Peyer's patch (tissue), 4 donors: ENCODE results near the gene ATP11A. TPM values are rescaled to one million over a fixed set of nuclear protein-coding genes. Genes with fewer than 3 reads are reported as not detected.
A peak's percentile ranks its signal among the peaks of the same experiment; 100 is the strongest.

ENCODE experiments used
- DNase-seq, 3 donors: peaks; one replicate each; pipeline ENCODE4 v3.0.0-alpha.2; 2017 to 2019
- H3K27ac ChIP-seq, 4 donors: fragments of 200-600 bp; sonication (generic); one replicate each; pipeline ENCODE4 v1.5.1; 2016 to 2019
- H3K27me3 ChIP-seq, 2 donors: fragments of 200-600 bp; sonication (generic); one replicate each; pipeline ENCODE4 v1.5.1; 2019
- H3K36me3 ChIP-seq, 3 donors: fragments of 200-600 bp; sonication (generic); one replicate each; pipeline ENCODE4 v1.5.1; 2016 to 2019
- H3K4me1 ChIP-seq, 4 donors: fragments of 200-600 bp; sonication (generic); one replicate each; pipeline ENCODE4 v1.5.1; 2016 to 2019
- H3K4me3 ChIP-seq, 4 donors: fragments of 200-600 bp; sonication (generic); 1 replicate in 3 of 4; 2 replicates in 1 of 4; pipeline ENCODE4 v1.5.1; 2016 to 2019; ENCODE audit warnings: mild to moderate bottlenecking in 1 of 4
- H3K9me3 ChIP-seq, 4 donors: fragments of 200-600 bp; sonication (generic); one replicate each; pipeline ENCODE4 v1.5.1; 2016 to 2019; ENCODE audit warnings: mild to moderate bottlenecking in 1 of 4
- POLR2A ChIP-seq, 2 donors: fragments of 450-650 bp; IDR thresholded peaks; one replicate each; pipeline ENCODE4 v1.5.1; 2017; ENCODE audit warnings: antibody characterized with exemption in 2 of 2, mild to moderate bottlenecking in 2 of 2, moderate library complexity in 2 of 2
- total RNA-seq, 4 donors: library from RNA; depleted of rRNA; stranded (reverse); fragments of >200 nt; gene quantifications; one replicate each; pipeline ENCODE4 v1.1.0, GENCODE V29; 2016
- TF ChIP-seq, protein P1 (sequence below), 6 experiments: fragments of 450-650 bp in 4 of 6; fragments of 200-600 bp in 2 of 6; sonication (generic) in 1 of 6; IDR thresholded peaks; one replicate each; pipeline ENCODE4 v1.5.1; 2017 to 2019; ENCODE audit warnings: antibody characterized with exemption in 6 of 6, mild to moderate bottlenecking in 3 of 6, moderate library complexity in 1 of 6

The ATP11A gene
- total RNA-seq, 4 donors from 2014 or later, result 33.1 to 64.2 (median 53.7) TPM

DNA sequence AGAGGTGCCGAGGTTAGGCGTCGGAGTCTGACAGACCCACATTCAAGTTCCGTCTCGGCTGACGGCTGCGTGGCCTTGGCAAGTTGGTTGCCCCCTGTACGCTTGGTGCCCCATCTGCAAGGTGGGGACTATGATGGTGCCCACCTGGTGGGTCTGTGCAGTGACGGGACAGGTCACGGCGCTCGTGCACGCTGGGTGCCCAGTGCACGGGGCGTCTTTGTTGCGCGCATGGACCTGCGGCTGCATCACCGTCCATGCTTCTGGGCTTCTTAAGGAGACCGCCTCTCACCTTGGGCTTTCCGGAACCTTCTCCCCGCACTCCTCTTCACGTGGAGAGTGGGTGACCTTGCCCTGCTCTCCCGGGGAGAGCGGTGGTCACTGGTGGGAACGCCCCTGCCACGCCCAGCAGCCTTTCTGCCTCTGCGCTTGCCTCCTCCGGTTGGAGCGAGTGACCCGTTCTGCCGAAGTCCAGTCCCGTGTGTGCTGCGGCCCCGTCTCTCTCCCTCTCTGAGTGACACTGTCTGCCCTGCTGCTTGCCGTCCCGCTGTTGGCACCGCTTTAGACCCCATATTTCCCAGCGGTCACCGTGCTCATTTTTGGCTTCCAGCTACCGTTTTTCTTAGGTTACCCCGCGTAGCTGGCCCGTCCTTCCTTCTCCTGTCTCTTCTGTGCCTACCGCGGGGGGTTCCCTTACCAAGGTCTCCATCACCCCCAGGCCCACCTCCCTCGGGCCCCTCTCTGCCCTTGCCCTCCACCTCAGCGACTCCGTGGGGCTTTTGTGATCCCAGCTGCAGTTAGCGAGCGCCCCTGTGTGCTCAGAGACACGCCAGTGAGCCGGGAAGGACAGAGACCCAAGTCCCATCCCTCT is 6.4 kb downstream of the ATP11A start:
- peak in 2 of 3 donors; percentile 25 to 41 for DNase-seq
- H3K27me3 ChIP-seq, result no peaks in the 10 kb centered on the region
- no peaks in the 10 kb centered on the region for H3K9me3 ChIP-seq
- H3K4me3 ChIP-seq, result no peak overlapping the region
- no peak overlapping the region for H3K27ac ChIP-seq
- H3K4me1 ChIP-seq, result peaks cover 0 to 29% (median 4%) of the 10 kb centered on the region in 4 donors
- no peaks in the 10 kb centered on the region for H3K36me3 ChIP-seq
- no peak for TF ChIP-seq POLR2A (IDR thresholded peaks at IDR 0.05)

DNA sequence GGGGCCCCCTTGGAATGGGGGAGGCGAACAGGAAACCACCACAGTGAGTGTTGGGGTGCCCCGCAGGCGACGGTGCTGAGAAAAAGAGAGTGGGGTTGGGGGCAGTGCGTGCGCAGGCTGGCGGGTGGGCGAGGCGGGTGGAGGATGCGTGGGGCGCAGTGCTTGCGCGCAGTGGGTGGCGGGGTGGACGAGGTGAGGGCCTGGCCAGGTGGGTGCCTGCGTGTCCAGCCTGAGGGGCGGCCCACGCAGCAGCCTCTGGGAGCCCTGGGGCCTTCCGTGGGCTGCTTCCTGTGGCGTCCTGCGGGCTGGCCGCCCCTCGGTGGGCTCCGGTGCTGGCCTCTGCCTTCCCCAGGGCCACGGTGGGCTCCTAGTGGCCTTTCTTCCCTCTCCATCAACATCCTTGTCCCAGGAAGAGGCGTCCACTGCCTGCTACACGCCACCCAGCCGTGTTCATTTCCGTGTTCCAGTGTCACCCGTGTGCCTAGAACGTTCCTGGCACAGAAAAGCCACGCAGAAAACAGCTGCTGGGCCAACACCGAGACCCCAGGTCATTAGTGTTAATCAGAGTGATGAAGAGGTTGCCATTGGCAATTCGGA is 7.1 kb downstream of the ATP11A start:
- H3K27me3 ChIP-seq, result no peaks in the 10 kb centered on the region
- TF ChIP-seq POLR2A (IDR thresholded peaks at IDR 0.05), result no peak
- TF ChIP-seq, protein P1, sequence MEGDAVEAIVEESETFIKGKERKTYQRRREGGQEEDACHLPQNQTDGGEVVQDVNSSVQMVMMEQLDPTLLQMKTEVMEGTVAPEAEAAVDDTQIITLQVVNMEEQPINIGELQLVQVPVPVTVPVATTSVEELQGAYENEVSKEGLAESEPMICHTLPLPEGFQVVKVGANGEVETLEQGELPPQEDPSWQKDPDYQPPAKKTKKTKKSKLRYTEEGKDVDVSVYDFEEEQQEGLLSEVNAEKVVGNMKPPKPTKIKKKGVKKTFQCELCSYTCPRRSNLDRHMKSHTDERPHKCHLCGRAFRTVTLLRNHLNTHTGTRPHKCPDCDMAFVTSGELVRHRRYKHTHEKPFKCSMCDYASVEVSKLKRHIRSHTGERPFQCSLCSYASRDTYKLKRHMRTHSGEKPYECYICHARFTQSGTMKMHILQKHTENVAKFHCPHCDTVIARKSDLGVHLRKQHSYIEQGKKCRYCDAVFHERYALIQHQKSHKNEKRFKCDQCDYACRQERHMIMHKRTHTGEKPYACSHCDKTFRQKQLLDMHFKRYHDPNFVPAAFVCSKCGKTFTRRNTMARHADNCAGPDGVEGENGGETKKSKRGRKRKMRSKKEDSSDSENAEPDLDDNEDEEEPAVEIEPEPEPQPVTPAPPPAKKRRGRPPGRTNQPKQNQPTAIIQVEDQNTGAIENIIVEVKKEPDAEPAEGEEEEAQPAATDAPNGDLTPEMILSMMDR (IDR thresholded peaks at IDR 0.05), result no peak
- H3K4me3 ChIP-seq, result no peak overlapping the region
- no peak overlapping the region for H3K27ac ChIP-seq
- H3K4me1 ChIP-seq, result peaks cover 0 to 23% (median under 1%) of the 10 kb centered on the region in 4 donors
- no peaks in the 10 kb centered on the region for H3K9me3 ChIP-seq
- no peaks in the 10 kb centered on the region for H3K36me3 ChIP-seq
- DNase-seq, result peak in 2 of 3 donors; percentile 33 to 34

DNA sequence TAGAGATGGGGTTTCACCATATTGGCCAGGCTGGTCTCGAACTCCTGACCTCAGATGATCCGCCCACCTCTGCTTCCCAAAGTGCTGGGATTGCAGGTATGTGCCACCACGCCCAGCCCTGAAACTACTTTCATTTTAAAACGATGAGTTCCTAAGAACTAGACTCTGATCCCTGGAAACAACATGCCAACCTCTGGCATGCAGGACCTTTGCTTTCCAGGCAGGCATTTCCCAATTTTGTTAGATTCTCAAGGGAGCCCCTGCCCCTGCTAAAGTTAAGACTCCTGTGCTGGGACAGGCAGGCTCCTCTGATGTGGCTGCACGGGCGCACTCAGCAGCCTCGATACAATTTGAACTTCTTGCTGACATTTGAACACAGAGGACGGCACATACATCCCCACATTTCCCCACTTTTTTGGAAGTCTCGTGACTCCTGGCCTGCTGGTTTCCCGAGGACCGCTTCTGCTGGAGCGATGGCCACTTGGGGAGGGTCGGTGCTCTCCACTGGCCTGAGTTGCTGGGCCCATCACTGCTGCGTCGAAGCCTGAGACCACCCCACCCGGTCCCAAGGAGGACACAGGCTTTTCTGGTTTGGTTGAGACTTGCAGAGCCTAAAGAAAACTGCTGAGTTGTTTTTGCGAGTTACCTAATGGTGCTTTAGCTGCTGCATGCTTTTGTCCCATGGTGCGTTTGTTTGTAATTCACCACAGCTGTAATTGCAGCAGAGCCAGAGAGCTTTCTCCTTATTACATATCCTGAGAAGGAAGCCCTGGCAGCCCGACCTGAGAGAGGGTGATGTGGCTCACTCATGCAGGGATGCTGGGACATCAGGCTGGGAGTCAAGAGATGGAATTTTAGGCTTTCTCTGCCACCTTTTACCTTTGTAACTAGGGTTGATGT is 8.2 kb downstream of the ATP11A start:
- Histone ChIP-seq H3K36me3 (no peaks in the 10 kb centered on the region), H3K27me3 (no peaks in the 10 kb centered on the region), H3K9me3 (no peaks in the 10 kb centered on the region), H3K27ac (no peak overlapping the region), H3K4me1 (peaks cover 0 to 16% (median 0%) of the 10 kb centered on the region in 4 donors), H3K4me3 (no peak overlapping the region)
- no peak for TF ChIP-seq POLR2A (IDR thresholded peaks at IDR 0.05)
- TF ChIP-seq, protein P1 (IDR thresholded peaks at IDR 0.05), result no peak
- peak in 2 of 3 donors; percentile 28 to 41 for DNase-seq

DNA sequence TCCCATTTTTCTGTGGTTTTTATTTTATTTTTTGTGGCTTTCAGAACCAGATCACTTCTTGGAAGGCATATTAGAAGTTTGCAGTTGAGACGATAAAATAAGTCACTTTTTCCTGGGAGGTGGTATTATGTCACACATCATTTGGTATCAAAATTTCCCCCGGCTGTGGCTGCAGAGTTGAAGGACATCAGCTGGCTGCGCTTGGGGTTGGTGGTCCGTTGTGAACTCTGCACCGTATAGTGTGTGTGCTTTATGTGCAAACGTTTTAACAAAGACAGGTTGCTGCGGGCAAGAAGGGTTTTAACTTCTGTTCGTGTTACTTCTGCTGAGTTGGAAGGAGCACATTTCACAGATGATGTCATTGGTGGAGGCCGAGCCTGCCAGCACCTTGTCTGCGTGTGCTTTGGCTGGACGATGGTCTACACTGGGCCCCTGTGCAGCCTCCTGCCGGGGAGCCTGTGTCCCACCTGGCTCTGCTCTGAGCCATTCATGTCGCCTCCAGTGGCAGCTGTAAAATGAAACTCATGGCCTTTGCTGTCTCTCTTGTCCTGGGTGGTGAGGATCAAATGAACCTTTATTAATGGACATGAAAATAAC is 9.6 kb downstream of the ATP11A start:
- Histone ChIP-seq H3K4me1 (peaks cover 0 to 2% (median 0%) of the 10 kb centered on the region in 4 donors), H3K36me3 (no peaks in the 10 kb centered on the region), H3K4me3 (no peak overlapping the region), H3K27ac (no peak overlapping the region), H3K9me3 (no peaks in the 10 kb centered on the region), H3K27me3 (no peaks in the 10 kb centered on the region)
- TF ChIP-seq, protein P1 (IDR thresholded peaks at IDR 0.05), result no peak
- no peak for TF ChIP-seq POLR2A (IDR thresholded peaks at IDR 0.05)
- DNase-seq, result peak in 2 of 3 donors; percentile 15 to 28

DNA sequence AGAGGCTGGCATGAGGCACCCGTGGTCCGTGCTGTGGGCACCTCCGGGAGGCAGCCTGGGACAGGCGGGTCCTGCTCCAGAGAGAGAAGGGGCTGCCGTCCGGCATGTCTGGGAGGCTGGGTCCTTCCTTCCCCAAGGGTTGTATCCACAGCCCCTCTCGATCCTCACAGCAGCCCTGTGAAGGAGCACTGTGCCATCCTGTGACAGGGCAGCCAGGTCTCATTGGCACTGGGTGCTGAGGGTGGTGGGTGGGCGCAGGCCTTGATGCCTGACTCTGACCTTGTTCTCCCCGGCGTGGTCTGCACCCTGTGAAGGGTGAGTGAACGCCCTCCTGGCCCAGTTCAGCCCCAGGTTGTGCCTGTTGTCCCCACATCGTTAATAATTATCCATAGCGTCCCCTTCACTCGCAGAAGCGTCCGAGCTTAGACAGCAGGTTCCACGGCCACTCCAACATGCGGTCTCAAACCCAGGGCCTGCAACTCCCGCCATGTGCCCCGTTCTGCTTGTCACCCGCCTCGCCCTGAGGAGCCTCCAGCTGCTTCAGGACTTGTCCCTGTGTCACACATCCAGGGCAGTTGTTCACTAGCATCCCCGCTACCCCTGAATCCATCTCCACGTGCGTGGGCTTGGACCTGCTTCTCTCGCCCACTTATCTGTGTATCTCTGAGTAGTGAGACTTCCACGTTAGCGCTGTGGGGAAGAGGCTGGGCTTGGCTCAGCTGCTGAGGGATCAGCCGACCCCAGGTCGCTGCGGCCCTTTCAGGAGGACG is 10.6 kb downstream of the ATP11A start:
- Histone ChIP-seq H3K27me3 (no peaks in the 10 kb centered on the region), H3K36me3 (no peaks in the 10 kb centered on the region), H3K9me3 (no peaks in the 10 kb centered on the region), H3K4me1 (no peaks in the 10 kb centered on the region), H3K27ac (no peak overlapping the region), H3K4me3 (no peak overlapping the region)
- peak in 2 of 3 donors; percentile 27 to 42 for DNase-seq
- no peak for TF ChIP-seq POLR2A (IDR thresholded peaks at IDR 0.05)
- TF ChIP-seq, protein P1 (IDR thresholded peaks at IDR 0.05), result no peak
